Measurements from ENCODE around the gene KRTAP5-2.

GRCh38 chr11:1566381-1567051 is 31.6 kb downstream of the KRTAP5-2 start:
- TF ChIP-seq POLR2AphosphoS5 (IDR thresholded peaks at IDR 0.05; ENCODE audit: low read depth, low read length) (no peak), REST (IDR thresholded peaks at IDR 0.05; ENCODE audit: insufficient read depth in 1 of 2, low read depth in 2 of 2, low read length in 2 of 2) (no peak), TAF1 (IDR thresholded peaks at IDR 0.05; ENCODE audit: borderline replicate concordance, insufficient read depth, low read length) (no peak)
